Activated CD8-positive, alpha-beta memory T cell treated with anti-CD3 and anti-CD28 coated beads, Interleukin-2, amount 50 U/mL, for 48 hours (primary cell): Measurements from ENCODE around the gene S100A14.
"Not testable (repeated sequence)": the region's sequence is repeated elsewhere in the genome, so short reads cannot be mapped to it uniquely, and the experiment has no call there.

Experiments used
- DNase-seq: peaks from one replicate; pipeline ENCODE4 v3.0.0-alpha.2; 2020

S100A14 gene

GRCh38 chr1:153614189-153614900 is 1.8 kb downstream of the S100A14 start:
- no peak for DNase-seq

- no peak for DNase-seq
Observed at GRCh38 chr1:153613406-153613805, 2.7 kb downstream of the S100A14 start.

- DNase-seq: no peak
Observed at GRCh38 chr1:153612755-153613331, 3.3 kb downstream of the S100A14 start, which contains the start of gene S100A16. Gene S100A16, minus strand, starts transcription at chr1:153613137. Its CDS starts 4,986 bp downstream, at chr1:153608151.

GRCh38 chr1:153612111-153612754 is 3.9 kb downstream of the S100A14 start:
- no peak for DNase-seq

- no peak for DNase-seq
Observed at GRCh38 chr1:153611356-153611755, 4.8 kb downstream of the S100A14 start.

- DNase-seq: no peak
Observed at GRCh38 chr1:153610811-153611301, 5.3 kb downstream of the S100A14 start.

GRCh38 chr1:153610334-153610733 is 5.8 kb downstream of the S100A14 start:
- DNase-seq: no peak

GRCh38 chr1:153609585-153609907 is 6.6 kb downstream of the S100A14 start:
- no peak for DNase-seq

GRCh38 chr1:153608742-153609584 is 7.2 kb downstream of the S100A14 start:
- DNase-seq: no peak

GRCh38 chr1:153608089-153608682 is 7.9 kb downstream of the S100A14 start:
- no peak for DNase-seq

- no peak for DNase-seq
Observed at GRCh38 chr1:153607381-153607780, 8.7 kb downstream of the S100A14 start.

- no peak for DNase-seq
Observed at GRCh38 chr1:153606194-153606593, 9.9 kb downstream of the S100A14 start.

GRCh38 chr1:153602749-153603148 is 13.4 kb downstream of the S100A14 start:
- no peak for DNase-seq

GRCh38 chr1:153599847-153600246 is 16.3 kb downstream of the S100A14 start:
- no peak for DNase-seq

- no peak for DNase-seq
Observed at GRCh38 chr1:153598309-153599172, 17.6 kb downstream of the S100A14 start.

- DNase-seq: no peak
Observed at GRCh38 chr1:153597206-153597605, 18.9 kb downstream of the S100A14 start.

- DNase-seq: no peak
Observed at GRCh38 chr1:153592748-153593147, 23.4 kb downstream of the S100A14 start.

GRCh38 chr1:153588482-153588881 is 27.6 kb downstream of the S100A14 start:
- no peak for DNase-seq

GRCh38 chr1:153588033-153588432 is 28.1 kb downstream of the S100A14 start:
- not testable (repeated sequence) for DNase-seq

GRCh38 chr1:153587314-153587713 is 28.8 kb downstream of the S100A14 start:
- no peak for DNase-seq

- no peak for DNase-seq
Observed at GRCh38 chr1:153586347-153586746, 29.8 kb downstream of the S100A14 start.

- no peak for DNase-seq
Observed at GRCh38 chr1:153585006-153585405, 31.1 kb downstream of the S100A14 start.
